Measurements from ENCODE around the gene C1orf210.
A peak's percentile ranks its signal among the peaks of the same experiment; 100 is the strongest.

C1orf210 gene

GRCh38 chr1:43304771-43305300 lies 19.5 kb upstream of the C1orf210 start:
- no peaks in the 10 kb centered on the region for H3K36me3 Mint-ChIP-seq
- no peaks in the 10 kb centered on the region for H3K9me3 Mint-ChIP-seq
- no peak overlapping the region for H3K27ac Mint-ChIP-seq
- ATAC-seq: no peak
- DNase-seq (ENCODE audit: low spot score in 2 of 2): no peak
- H3K4me3 Mint-ChIP-seq: no peak overlapping the region
- H3K4me1 Mint-ChIP-seq: no peaks in the 10 kb centered on the region

GRCh38 chr1:43304314-43304681 lies 18.9 kb upstream of the C1orf210 start:
- Mint-ChIP-seq H3K27ac (peak overlapping the region; percentile 50), H3K9me3 (no peaks in the 10 kb centered on the region), H3K4me3 (no peak overlapping the region), H3K4me1 (no peaks in the 10 kb centered on the region), H3K36me3 (no peaks in the 10 kb centered on the region)
- no peak for DNase-seq (ENCODE audit: low spot score in 2 of 2)
- ATAC-seq: no peak

GRCh38 chr1:43303471-43304313 lies 18.3 kb upstream of the C1orf210 start:
- Mint-ChIP-seq H3K36me3 (no peaks in the 10 kb centered on the region), H3K27ac (peak overlapping the region; percentile 50), H3K4me3 (no peak overlapping the region), H3K4me1 (no peaks in the 10 kb centered on the region), H3K9me3 (no peaks in the 10 kb centered on the region)
- ATAC-seq (no peak), DNase-seq (ENCODE audit: low spot score in 2 of 2) (no peak)

GRCh38 chr1:43302721-43303470 lies 17.5 kb upstream of the C1orf210 start:
- DNase-seq (ENCODE audit: low spot score in 2 of 2): no peak
- no peaks in the 10 kb centered on the region for H3K36me3 Mint-ChIP-seq
- H3K4me3 Mint-ChIP-seq: no peak overlapping the region
- no peaks in the 10 kb centered on the region for H3K4me1 Mint-ChIP-seq
- no peak overlapping the region for H3K27ac Mint-ChIP-seq
- ATAC-seq: no peak
- H3K9me3 Mint-ChIP-seq: no peaks in the 10 kb centered on the region

GRCh38 chr1:43302201-43302600 lies 16.8 kb upstream of the C1orf210 start:
- no peaks in the 10 kb centered on the region for H3K9me3 Mint-ChIP-seq
- no peak overlapping the region for H3K27ac Mint-ChIP-seq
- DNase-seq (ENCODE audit: low spot score in 2 of 2) (no peak), ATAC-seq (no peak)
- H3K36me3 Mint-ChIP-seq: no peaks in the 10 kb centered on the region
- no peaks in the 10 kb centered on the region for H3K4me1 Mint-ChIP-seq
- no peak overlapping the region for H3K4me3 Mint-ChIP-seq

GRCh38 chr1:43300378-43301094 lies 15.2 kb upstream of the C1orf210 start, which contains the start of gene TIE1:
TSS of gene TIE1 (plus strand) at chr1:43300982. CDS start at chr1:43301072, 90 bp downstream.
- H3K27ac Mint-ChIP-seq: peak within 1 kb of the TSS; percentile 60
- no peaks in the 10 kb centered on the region for H3K36me3 Mint-ChIP-seq
- ATAC-seq (no peak), DNase-seq (ENCODE audit: low spot score in 2 of 2) (no peak)
- no peak within 1 kb of the TSS for H3K4me3 Mint-ChIP-seq
- no peaks in the 10 kb centered on the region for H3K9me3 Mint-ChIP-seq
- no peaks in the 10 kb centered on the region for H3K4me1 Mint-ChIP-seq

- H3K36me3 Mint-ChIP-seq: no peaks in the 10 kb centered on the region
- no peak overlapping the region for H3K27ac Mint-ChIP-seq
- no peaks in the 10 kb centered on the region for H3K4me1 Mint-ChIP-seq
- no peaks in the 10 kb centered on the region for H3K9me3 Mint-ChIP-seq
- H3K4me3 Mint-ChIP-seq: no peak overlapping the region
- DNase-seq (ENCODE audit: low spot score in 2 of 2) (no peak), ATAC-seq (no peak)
These were observed 13.7 kb upstream of the C1orf210 start for GRCh38 chr1:43299101-43299500.

- DNase-seq (ENCODE audit: low spot score in 2 of 2) (no peak), ATAC-seq (no peak)
- Mint-ChIP-seq H3K27ac (no peak overlapping the region), H3K4me3 (no peak overlapping the region), H3K9me3 (no peaks in the 10 kb centered on the region), H3K4me1 (no peaks in the 10 kb centered on the region), H3K36me3 (no peaks in the 10 kb centered on the region)
These were observed 12.7 kb upstream of the C1orf210 start for GRCh38 chr1:43298055-43298454.

GRCh38 chr1:43296207-43296606 lies 10.8 kb upstream of the C1orf210 start:
- Mint-ChIP-seq H3K27ac (no peak overlapping the region), H3K4me1 (no peaks in the 10 kb centered on the region), H3K36me3 (no peaks in the 10 kb centered on the region), H3K4me3 (no peak overlapping the region), H3K9me3 (no peaks in the 10 kb centered on the region)
- ATAC-seq (no peak), DNase-seq (ENCODE audit: low spot score in 2 of 2) (no peak)

GRCh38 chr1:43294761-43295160 lies 9.4 kb upstream of the C1orf210 start:
- H3K27ac Mint-ChIP-seq: no peak overlapping the region
- DNase-seq (ENCODE audit: low spot score in 2 of 2) (no peak), ATAC-seq (no peak)
- H3K4me3 Mint-ChIP-seq: no peak overlapping the region
- H3K4me1 Mint-ChIP-seq: no peaks in the 10 kb centered on the region
- no peaks in the 10 kb centered on the region for H3K9me3 Mint-ChIP-seq
- H3K36me3 Mint-ChIP-seq: no peaks in the 10 kb centered on the region

- Mint-ChIP-seq H3K36me3 (no peaks in the 10 kb centered on the region), H3K9me3 (no peaks in the 10 kb centered on the region), H3K4me3 (no peak overlapping the region), H3K27ac (no peak overlapping the region), H3K4me1 (no peaks in the 10 kb centered on the region)
- ATAC-seq (no peak), DNase-seq (ENCODE audit: low spot score in 2 of 2) (no peak)
These were observed 8.7 kb upstream of the C1orf210 start for GRCh38 chr1:43293896-43294760.

GRCh38 chr1:43293176-43293575 lies 7.8 kb upstream of the C1orf210 start:
- Mint-ChIP-seq H3K27ac (no peak overlapping the region), H3K4me1 (no peaks in the 10 kb centered on the region), H3K4me3 (no peak overlapping the region), H3K36me3 (no peaks in the 10 kb centered on the region), H3K9me3 (no peaks in the 10 kb centered on the region)
- ATAC-seq: no peak
- no peak for DNase-seq (ENCODE audit: low spot score in 2 of 2)

GRCh38 chr1:43292679-43293078 lies 7.3 kb upstream of the C1orf210 start:
- H3K9me3 Mint-ChIP-seq: no peaks in the 10 kb centered on the region
- H3K4me1 Mint-ChIP-seq: no peaks in the 10 kb centered on the region
- no peak overlapping the region for H3K4me3 Mint-ChIP-seq
- H3K36me3 Mint-ChIP-seq: no peaks in the 10 kb centered on the region
- no peak for ATAC-seq
- no peak for DNase-seq (ENCODE audit: low spot score in 2 of 2)
- no peak overlapping the region for H3K27ac Mint-ChIP-seq

- ATAC-seq: no peak
- Mint-ChIP-seq H3K4me1 (no peaks in the 10 kb centered on the region), H3K9me3 (no peaks in the 10 kb centered on the region), H3K36me3 (no peaks in the 10 kb centered on the region), H3K27ac (no peak overlapping the region), H3K4me3 (no peak overlapping the region)
- no peak for DNase-seq (ENCODE audit: low spot score in 2 of 2)
These were observed 6.8 kb upstream of the C1orf210 start for GRCh38 chr1:43292216-43292615.

Data from stimulated activated effector memory CD8-positive, alpha-beta T cell treated with anti-CD3 and anti-CD28 coated beads, Interleukin-12 subunit alpha, Interleukin-12 subunit beta, amount 100 ng/mL, for 72 hours (primary cell).